DMS 273 (cell line): ENCODE results near the gene GAL3ST2.
"Not testable (repeated sequence)": the region's sequence is repeated elsewhere in the genome, so short reads cannot be mapped to it uniquely, and the experiment has no call there.

Source experiments
- DNase-seq: peaks from one replicate; lab custom pipeline; 2025; ENCODE audit not compliant: unreplicated experiment; lab: John Stamatoyannopoulos, UW

GAL3ST2 gene

GRCh38 chr2:241817821-241818215, 41.2 kb downstream of the GAL3ST2 start:
- DNase-seq = not testable (repeated sequence)

GRCh38 chr2:241818229-241818942, 41.8 kb downstream of the GAL3ST2 start:
- no peak for DNase-seq

GRCh38 chr2:241818943-241819270, 42.3 kb downstream of the GAL3ST2 start:
- no peak for DNase-seq

- not testable (repeated sequence) for DNase-seq
Measured at GRCh38 chr2:241819947-241820624, 43.5 kb downstream of the GAL3ST2 start.

DNA sequence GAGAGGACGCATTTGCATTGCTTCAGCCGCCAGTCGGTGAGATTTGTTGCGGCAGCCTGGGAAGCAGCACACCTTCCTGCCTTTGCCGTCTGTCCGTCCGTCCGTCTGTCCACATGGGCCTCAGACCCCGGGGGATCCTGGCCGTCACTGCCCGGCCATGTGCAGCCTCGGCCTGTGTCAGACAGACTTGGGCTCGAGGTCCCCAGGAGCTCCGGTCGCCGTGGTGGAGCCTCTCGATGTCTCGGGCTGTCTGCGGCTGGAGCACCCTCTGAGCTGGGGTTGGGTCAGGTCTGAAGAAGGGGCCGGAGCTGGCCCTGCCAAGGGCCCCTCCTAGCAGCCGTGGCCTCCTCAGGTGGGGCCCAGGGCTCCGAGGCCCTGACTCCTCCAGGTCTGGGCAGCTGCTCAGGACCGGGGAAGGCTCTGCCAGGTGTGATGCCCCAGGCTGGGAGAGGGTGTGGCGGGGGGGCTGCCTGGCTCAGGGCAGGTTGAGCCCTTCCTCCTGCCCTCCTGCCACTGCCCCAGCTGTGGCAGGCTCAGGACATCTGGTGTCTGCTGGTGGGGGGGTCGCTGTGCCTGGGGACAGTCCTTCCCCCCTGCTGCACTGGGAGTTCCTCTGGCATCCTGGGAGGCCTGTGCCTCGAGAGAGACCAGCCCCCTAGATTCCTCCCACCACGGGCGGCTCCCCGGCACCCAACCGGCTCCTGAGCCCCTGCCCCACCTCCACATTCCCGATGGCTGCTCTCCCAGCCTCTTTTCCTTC, 44.2 kb downstream of the GAL3ST2 start:
- no peak for DNase-seq

GRCh38 chr2:241821460-241822263, 45.0 kb downstream of the GAL3ST2 start:
- DNase-seq = no peak

DNA sequence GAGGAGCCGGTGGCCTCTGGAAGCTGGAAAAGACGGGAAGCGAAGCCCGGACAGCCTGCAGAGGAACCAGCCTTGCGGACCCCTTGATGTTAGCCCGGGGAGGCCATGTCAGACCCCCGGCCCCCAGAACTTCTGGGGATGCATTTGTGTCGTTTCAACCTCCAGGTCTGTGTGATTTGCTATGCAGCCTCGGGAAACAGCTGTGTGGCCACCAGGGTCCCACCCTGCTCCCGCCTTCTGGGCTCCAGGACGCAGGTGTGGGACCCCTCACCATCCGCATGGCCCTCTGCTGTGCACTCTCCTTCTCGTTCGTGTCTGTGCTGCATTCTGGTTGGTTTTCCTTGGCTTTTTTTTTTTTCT, 45.6 kb downstream of the GAL3ST2 start:
- DNase-seq = no peak

DNA sequence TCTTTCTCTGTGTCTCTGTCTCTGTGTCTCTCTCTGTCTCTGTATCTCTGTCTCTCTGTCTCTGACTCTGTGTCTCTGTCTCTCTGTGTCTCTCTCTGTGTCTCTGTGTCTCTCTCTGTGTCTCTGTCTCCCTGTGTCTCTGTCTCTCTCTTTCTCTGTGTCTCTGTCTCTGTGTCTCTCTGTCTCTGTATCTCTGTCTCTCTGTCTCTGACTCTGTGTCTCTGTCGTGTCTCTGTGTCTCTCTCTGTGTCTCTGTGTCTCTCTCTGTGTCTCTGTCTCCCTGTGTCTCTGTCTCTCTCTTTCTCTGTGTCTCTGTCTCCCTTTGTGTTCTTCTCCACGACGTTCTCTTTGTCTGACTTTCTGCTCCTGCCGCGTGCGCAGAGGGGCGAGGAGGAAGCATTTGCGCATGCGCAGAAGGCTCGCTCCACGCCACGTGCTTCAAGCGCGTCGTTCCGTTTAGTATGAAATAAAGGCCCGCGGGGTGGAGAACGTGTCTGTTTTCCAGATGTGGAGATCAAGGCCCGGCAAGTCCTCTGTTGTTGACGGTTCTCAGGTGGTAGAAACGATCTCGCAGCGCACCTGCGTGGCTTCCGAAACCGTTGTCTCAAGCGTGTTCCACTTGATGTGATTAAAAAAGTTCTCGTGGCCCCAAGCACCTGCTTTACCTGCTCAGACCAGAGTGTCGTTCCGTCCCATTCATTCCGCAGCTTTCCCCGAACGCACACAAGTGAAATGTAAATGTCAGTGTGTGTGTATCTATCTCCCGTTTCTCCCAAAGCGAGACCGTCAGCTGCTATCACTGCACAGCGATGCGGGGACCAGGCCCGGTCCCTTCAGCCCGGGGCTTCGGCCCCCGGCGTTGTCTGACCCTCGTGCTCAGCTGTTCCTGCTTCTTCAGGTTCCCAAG, 47.2 kb downstream of the GAL3ST2 start:
- DNase-seq = not testable (repeated sequence)

DNA sequence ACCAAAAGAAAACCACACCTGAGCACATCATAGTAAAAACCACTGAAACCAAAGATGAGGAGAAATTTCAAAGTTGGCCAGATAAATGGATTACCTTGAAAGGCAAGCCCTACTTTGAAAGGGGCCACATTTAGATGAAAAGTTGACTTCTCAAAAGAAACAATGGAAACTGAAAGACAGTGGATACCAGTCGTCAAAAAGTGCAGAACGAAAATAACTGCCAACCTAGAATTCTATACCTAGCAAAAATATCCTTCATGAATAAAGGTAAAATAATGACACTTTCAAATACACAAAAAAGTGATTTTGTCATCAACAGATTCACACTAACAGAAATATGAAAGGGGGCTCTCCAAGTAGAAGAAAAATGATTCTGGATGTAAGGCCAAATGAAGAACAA, 50.8 kb downstream of the GAL3ST2 start:
- DNase-seq = no peak

GRCh38 chr2:241833101-241833663, 56.6 kb downstream of the GAL3ST2 start:
- no peak for DNase-seq

DNA sequence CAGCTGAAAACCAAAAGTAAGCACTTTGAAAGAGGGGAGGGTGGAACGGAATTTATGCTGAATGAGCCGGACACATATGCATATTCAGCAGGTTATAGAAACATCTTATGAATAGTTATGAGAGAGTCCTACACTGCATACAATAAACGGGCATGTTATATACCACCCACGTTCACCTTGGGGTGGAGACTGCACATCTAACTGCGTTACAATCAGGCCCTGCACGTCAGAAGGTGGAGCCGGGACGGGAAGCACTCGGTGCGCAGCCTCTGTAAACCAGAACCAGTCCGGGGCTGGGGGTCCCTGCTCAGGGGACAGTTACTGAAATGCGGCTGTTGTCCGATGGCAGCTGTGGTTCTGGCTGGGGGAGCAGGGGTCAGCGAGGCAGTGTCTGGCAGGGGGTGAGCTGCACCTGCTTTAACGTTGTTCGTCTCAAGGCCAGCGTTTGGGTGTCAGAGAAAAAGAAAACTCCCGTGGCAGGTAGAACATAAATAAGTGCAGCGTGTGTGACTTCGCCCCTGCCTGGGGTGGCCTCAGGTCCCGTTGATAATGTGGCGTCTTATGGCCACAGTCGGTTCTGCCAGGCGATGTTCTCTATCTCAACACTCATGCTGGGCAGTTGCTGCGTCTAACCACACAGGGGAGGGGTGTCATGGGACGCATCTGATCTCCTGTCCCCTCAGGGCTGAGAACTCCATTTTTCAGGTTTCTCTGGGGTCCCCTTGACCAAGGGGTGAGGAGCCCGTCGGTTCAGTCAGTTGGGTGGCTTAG, 57.3 kb downstream of the GAL3ST2 start:
- not testable (repeated sequence) for DNase-seq

GRCh38 chr2:241834527-241835210, 58.0 kb downstream of the GAL3ST2 start:
- DNase-seq = no peak

DNA sequence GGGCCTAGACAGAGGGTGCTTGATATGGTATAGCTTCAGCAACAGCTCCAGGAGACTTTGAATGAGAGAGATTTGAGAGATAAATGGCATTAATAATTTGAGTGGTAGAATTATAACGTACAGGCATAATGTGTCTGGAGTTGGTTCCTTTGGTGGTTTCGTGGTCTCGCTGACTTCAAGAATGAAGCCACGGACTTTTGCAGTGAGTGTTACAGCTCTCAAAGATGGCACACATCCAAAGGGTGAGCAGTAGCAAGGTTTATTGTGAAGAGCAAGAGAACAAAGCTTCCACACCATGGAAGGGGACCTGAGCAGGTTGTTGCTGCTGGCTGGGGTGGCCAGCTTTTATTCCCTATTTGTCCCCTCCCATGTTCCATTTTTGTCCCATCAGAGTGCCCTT, 59.0 kb downstream of the GAL3ST2 start:
- no peak for DNase-seq

- DNase-seq = no peak
Measured at GRCh38 chr2:241836292-241836691, 59.7 kb downstream of the GAL3ST2 start.

- DNase-seq = no peak
Measured at GRCh38 chr2:241837197-241837965, 60.8 kb downstream of the GAL3ST2 start.

DNA sequence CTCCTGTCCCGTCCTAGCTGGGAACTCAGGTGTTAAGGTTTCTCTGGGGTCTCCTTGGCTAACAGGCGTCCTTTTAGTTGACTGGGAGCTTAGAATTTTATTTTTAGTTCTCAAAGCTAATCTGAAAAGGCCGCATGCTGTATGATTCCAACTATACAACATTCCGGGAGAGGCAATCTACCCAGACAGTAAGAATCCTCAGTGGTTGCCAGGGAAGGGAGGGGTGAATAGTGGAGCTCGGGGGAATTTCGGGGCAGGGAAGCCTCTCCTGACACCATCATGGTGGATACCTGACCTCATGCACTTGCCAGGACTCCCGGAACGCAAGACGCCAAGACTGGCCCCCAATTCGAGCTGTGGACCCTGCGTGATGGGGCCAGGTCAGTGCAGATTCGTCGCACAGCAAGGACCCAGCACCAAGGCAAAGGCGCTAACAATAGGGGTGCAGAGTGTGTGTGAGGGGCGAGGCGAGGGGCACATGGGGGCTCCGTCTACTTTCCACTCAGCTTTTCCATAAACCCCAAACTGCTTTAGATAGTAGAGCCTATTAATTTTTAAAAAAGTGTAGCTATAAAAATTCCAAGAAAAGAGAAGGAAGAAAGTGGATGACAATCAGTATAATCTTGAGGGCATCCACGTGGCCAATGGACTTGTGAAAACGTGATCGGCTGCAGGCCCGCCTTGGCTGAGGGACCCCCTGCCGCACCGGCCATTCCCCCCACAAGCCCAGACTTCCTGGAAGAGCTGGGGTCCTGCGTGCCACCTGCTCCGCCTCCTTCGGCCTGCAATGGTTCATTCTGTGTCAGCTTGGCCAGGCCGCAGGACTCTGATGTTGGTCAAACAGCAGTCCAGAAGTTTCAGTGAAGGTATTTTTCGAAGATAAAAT, 64.8 kb downstream of the GAL3ST2 start:
- no peak for DNase-seq

DNA sequence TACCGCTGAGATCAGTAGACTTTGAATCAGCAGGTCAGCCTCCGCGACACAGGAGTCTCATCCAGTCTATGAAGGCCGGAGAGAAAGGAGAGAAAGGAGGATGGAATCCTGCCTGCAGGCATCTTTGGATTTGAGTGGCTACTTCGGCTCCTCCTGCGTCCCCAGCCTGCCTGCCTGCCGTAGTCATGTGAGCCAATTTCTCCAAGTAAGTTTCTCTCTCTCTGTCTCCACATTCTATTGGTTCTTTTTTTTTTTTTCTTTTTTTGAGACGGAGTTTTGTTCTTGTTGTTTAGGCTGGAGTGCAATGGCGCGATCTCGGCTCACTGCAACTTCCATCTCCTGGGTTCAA, 65.4 kb downstream of the GAL3ST2 start:
- no peak for DNase-seq
